ENCODE data around the gene LHX3.
"Not testable (repeated sequence)": the region's sequence is repeated elsewhere in the genome, so short reads cannot be mapped to it uniquely, and the experiment has no call there.

LHX3 gene

GRCh38 chr9:136151214-136151804 is 53.6 kb downstream of the LHX3 start:
- DNase-seq, result no peak

GRCh38 chr9:136150664-136151213 is 54.2 kb downstream of the LHX3 start:
- not testable (repeated sequence) for DNase-seq

GRCh38 chr9:136149853-136150252 is 55.1 kb downstream of the LHX3 start:
- DNase-seq, result no peak

- DNase-seq, result no peak
Observed at GRCh38 chr9:136149337-136149736, 55.6 kb downstream of the LHX3 start.

- no peak for DNase-seq
Observed at GRCh38 chr9:136148766-136149165, 56.2 kb downstream of the LHX3 start.

- no peak for DNase-seq
Observed at GRCh38 chr9:136147890-136148714, 56.8 kb downstream of the LHX3 start.

GRCh38 chr9:136147038-136147889 is 57.7 kb downstream of the LHX3 start:
- DNase-seq, result no peak

All from activated CD4-positive, alpha-beta T cell treated with anti-CD3 and anti-CD28 coated beads, Interleukin-2, amount 50 U/mL, for 16 hours (primary cell).